Dermis blood vessel endothelial cell (primary cell): ENCODE measurements around the gene SEMA5A. TPM values are rescaled to one million over a fixed set of nuclear protein-coding genes. Genes with fewer than 3 reads are reported as not detected.

Experiments
- DNase-seq: peaks from one replicate; pipeline ENCODE4 v3.0.0; 2010
- total RNA-seq: library from RNA; depleted of rRNA; stranded (reverse); fragments of >200 nt; gene quantifications from 2 replicates; pipeline ENCODE4 v1.2.3, GENCODE V29; 2014

Gene SEMA5A
- total RNA-seq, 1 donor from 2014 or later: 0.17 TPM

- no peak for DNase-seq
Measured at GRCh38 chr5:9316041-9316440, 229.8 kb downstream of the SEMA5A start.

GRCh38 chr5:9314558-9314957, 231.3 kb downstream of the SEMA5A start:
- DNase-seq: no peak

- no peak for DNase-seq
Measured at GRCh38 chr5:9313751-9314150, 232.1 kb downstream of the SEMA5A start.

DNA sequence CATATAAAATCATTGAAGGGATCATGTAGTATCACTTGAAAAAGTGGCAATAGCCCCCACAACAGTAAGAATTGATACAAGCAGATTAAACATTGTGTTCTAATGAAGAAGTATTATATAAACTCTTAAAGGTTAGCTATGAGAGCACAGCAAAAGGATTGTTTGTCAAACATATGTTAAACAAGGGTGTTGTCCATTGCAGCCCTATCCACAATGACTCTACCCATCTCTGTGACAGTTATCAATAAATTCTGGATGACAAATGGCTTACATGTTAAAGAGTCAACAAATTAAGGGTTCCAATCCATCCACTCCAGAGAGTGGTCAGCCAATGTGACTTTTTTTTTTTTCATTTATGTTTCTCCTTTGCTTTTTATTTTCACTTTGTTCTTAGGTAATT, 238.7 kb downstream of the SEMA5A start:
- no peak for DNase-seq

DNA sequence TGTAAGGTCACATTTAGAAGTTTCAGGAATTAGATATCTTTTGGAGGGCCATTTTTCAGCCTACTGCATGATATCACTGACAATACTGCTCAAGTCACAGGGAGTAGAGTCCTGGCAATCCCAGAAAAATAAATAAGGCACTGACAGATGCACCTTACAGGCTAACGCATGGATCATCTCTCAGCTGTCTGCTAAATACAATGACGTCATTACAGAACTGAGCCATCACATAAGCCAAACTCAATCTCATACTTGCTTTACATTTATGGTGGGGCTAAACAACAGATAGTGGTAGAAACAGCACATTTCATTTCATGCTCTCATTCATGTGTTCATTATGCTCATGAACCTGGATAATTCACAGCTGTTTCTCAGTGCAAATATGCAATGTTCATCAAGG, 243.7 kb downstream of the SEMA5A start:
- DNase-seq: no peak

GRCh38 chr5:9301200-9301599, 244.7 kb downstream of the SEMA5A start:
- DNase-seq: no peak

GRCh38 chr5:9297134-9297533, 248.7 kb downstream of the SEMA5A start:
- no peak for DNase-seq

DNA sequence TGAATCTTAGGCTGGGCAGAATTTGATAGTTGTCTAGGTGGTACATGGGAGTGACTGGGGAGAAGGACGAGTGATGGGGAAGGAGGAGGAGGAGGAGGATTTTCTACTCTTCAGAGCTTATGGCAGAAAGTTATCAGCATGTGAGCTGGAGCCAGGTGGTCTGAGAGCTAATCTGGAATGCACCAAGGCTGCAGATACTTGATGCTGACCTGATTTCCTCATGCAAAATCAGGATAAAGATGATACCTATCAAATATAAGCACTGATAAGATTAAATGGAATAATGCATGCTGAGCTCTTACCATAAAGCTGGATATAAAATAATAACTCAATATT, 250.4 kb downstream of the SEMA5A start:
- no peak for DNase-seq

DNA sequence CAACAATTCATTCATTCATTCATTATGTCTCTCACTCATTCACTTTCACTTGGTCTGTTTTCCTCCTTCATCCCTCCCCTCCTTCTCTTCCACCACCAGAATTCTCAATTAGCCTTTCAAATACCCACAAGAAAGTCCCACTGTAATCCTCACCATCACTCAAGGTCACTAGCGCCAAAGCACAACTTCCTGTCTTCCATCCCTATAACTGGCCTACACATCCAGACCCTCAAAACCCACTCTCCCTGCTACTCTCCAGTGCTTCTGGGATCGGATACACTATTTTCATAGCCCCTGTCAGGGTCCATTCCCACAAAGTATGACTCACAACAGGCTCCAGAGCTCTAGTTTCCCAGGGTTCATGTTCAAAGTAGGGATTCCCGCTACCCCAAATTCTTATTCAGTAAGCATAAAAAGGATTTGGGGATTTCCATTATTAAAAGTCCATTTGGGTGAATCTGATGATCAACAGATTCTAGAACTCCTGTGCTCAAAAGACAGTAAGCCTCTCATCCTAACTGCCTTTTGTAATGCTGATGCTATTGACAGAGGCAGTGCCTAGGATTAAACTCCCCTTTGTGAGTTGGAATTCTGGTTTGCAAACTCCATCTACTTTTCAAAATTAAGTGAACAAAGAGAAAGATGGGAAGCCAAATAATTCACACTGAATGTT, 250.9 kb downstream of the SEMA5A start:
- no peak for DNase-seq

- no peak for DNase-seq
Measured at GRCh38 chr5:9288234-9288633, 257.6 kb downstream of the SEMA5A start.

- no peak for DNase-seq
Measured at GRCh38 chr5:9284781-9285307, 261.0 kb downstream of the SEMA5A start.

- no peak for DNase-seq
Measured at GRCh38 chr5:9284272-9284671, 261.6 kb downstream of the SEMA5A start.

- no peak for DNase-seq
Measured at GRCh38 chr5:9283473-9283872, 262.4 kb downstream of the SEMA5A start.

DNA sequence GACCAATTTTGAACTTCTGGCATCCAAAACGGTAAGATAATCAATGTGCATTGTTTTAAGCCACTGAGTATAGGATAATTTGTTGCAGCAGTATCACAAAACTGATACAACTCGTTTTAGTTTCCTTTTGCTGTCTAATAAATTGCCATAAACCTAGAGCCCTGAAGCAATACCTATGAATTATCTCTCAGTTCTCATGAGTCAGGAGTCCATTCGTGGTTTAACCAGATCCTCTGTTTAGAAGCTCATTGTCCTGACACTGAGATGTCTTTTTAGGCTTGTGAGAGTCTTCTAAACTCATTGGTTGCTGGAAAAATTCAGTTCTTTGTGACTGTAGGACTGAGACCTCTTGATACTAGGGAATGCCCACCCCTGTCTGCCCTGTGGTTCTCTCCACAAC, 262.9 kb downstream of the SEMA5A start:
- no peak for DNase-seq

- no peak for DNase-seq
Measured at GRCh38 chr5:9282211-9282610, 263.7 kb downstream of the SEMA5A start.

DNA sequence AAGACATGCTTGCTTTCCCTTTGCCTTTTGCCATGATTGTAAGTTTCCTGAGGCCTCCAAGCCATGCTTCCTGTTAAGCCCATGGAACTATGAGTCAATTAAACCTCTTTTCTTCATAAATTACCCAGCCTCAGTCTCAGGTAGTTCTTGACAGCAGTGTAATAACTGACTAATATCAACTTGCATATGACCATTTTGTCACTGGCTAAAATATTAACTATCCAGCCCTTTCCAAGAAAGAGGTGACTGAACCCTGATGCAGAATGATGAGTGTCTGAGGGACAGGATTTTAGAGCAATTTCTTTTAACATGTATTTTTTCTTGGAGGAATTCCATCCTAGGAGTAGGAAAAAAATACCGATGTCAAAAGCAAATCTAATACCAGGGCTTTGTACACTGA, 266.1 kb downstream of the SEMA5A start:
- DNase-seq: no peak

- no peak for DNase-seq
Measured at GRCh38 chr5:9278921-9279603, 266.8 kb downstream of the SEMA5A start.

DNA sequence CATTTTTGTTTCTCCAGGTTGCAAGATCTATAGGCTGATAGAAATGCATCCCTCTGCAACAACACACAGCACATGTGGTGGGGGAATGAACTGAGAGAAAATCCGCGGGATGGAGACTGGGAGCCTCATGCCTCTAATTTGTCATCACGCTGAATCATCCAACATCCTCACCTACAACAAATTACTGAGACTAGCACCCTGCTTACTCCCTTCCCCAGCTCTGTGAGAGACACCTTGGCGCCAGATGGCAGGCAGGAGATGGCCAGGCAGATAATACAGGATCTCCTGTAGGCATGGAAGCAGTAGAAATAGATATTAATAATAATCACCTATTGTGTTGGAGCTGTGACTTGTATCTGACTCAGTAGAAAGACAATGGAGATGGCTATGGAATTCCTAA, 276.9 kb downstream of the SEMA5A start:
- DNase-seq: no peak

- DNase-seq: no peak
Measured at GRCh38 chr5:9268226-9268625, 277.6 kb downstream of the SEMA5A start.

- DNase-seq: no peak
Measured at GRCh38 chr5:9265441-9266287, 280.2 kb downstream of the SEMA5A start.

- no peak for DNase-seq
Measured at GRCh38 chr5:9264301-9264700, 281.6 kb downstream of the SEMA5A start.

DNA sequence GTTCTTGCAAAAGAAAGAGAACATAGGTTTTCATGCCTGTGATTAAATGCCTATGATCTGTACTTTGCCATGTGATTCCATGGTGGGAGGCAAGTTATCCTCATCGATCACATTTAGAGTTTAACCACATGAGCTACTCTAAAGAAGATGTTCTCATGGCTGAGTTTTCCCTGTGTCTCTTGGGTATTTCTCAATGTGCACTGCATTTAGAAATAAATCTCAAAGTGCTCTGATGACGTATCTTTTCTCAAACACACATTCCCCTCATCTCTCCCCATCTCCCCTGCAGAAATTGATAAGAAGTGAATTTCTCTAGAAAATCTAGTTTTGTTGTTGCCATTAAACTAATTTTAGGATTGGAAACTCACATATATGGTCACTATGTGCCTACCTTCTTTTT, 282.2 kb downstream of the SEMA5A start:
- no peak for DNase-seq

- no peak for DNase-seq
Measured at GRCh38 chr5:9251379-9251980, 294.4 kb downstream of the SEMA5A start.
